GM12873 (cell line): Measurements from ENCODE around the gene PNMA8A.

Experiments
- TF ChIP-seq, protein P1 (sequence below): IDR thresholded peaks from 2 replicates; pipeline ENCODE4 v1.5.1; 2012; ENCODE audit warnings: low read depth, mild to moderate bottlenecking, moderate library complexity, low read length, control low read depth; ENCODE audit not compliant: insufficient read depth; ENCODE audit errors: missing control alignments

The PNMA8A gene

DNA sequence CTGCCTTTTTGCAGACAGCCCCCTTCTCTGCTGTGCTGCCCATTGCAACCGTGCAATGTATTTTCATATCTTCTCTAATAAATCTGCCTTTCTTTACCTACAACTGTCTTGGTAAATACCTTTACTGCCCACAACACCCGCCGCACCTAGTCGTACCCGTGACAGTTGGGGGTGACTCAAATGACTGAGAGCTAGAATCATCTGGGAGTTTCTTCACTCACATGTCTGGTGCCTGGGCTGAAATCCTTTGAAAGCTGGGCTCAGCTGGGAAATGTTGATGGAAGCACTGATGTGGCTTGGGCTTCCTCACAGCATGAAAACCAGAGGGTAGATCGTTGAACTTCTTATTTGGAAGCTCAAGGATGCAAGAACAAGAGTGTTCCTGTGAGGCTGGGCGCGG, 2.8 kb upstream of the PNMA8A start:
- TF ChIP-seq, protein P1, sequence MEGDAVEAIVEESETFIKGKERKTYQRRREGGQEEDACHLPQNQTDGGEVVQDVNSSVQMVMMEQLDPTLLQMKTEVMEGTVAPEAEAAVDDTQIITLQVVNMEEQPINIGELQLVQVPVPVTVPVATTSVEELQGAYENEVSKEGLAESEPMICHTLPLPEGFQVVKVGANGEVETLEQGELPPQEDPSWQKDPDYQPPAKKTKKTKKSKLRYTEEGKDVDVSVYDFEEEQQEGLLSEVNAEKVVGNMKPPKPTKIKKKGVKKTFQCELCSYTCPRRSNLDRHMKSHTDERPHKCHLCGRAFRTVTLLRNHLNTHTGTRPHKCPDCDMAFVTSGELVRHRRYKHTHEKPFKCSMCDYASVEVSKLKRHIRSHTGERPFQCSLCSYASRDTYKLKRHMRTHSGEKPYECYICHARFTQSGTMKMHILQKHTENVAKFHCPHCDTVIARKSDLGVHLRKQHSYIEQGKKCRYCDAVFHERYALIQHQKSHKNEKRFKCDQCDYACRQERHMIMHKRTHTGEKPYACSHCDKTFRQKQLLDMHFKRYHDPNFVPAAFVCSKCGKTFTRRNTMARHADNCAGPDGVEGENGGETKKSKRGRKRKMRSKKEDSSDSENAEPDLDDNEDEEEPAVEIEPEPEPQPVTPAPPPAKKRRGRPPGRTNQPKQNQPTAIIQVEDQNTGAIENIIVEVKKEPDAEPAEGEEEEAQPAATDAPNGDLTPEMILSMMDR, result no peak

DNA sequence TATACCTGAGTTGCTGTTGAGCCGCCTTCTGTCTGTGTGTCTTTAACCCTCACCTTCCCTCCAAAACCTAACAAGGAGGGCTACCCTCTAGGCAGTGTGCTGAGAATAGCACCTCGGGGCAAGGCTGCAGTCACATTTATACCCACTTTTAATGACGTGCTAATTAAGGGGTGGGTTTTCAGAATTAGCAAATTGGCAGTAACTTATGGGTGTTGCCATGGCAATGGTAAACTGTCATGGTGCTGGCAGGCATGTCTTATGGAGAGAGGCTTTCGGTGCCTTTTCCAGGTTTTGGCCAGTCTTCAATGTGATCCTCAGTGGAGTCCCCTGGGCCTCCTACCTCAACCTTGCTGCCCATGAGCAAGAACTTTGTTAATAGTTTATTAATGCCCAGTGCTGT, 1.2 kb upstream of the PNMA8A start:
- TF ChIP-seq, protein P1, result no peak

DNA sequence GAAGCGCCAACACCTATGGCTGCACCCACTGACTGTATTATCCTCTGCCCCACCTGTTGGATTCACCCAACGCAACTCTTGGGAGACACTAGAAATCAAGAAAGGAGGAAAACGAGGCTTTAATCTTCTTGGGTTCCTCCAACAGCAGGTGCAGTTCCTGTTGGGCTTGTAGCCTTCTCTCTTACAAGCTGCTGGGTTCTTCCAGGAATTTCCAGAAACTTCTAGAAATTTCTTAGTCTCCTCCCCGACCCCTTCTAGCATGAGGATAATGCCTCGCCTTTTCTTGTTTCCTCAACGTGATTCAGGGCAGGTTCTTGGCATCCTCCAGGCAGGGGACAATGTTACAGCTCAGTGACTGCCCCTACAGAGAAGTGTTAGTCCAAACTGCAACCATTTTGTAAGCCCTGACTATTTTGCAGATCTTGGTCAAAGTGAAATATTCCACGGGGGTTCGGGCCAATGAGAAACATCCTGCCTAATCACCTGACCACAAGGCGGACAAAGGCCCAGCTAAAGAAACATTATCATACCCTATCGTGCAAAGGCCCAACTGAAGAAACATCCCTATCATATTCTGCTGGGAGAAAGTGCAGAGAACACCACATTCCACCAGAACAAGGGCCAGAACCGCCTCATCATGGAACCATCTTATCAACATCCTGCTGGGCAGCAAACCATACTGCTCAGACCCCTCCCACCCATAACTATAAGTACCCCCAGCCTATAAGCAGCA, 614 bp upstream of the PNMA8A start:
- TF ChIP-seq, protein P1, result no peak

DNA sequence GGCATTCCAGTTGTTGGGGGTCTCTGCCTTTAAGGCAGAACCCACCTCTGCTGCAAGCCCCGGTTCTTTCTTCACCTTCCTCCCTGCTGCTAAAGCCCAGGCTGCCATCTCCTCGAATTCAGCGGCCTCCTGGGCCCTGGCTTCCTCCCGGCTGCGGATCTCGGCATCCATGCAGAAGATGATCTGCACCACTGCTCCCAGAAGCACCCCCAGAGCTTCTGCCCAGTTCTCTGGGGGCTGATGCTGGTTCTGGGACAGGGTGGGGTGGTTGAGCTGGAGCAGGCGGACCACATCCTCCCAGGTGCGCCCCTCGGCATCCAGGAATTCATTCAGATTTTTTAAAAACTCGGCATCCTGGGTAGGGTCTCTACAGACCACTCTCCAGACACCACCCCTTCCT, 987 bp downstream of the PNMA8A start:
- TF ChIP-seq, protein P1, result no peak

DNA sequence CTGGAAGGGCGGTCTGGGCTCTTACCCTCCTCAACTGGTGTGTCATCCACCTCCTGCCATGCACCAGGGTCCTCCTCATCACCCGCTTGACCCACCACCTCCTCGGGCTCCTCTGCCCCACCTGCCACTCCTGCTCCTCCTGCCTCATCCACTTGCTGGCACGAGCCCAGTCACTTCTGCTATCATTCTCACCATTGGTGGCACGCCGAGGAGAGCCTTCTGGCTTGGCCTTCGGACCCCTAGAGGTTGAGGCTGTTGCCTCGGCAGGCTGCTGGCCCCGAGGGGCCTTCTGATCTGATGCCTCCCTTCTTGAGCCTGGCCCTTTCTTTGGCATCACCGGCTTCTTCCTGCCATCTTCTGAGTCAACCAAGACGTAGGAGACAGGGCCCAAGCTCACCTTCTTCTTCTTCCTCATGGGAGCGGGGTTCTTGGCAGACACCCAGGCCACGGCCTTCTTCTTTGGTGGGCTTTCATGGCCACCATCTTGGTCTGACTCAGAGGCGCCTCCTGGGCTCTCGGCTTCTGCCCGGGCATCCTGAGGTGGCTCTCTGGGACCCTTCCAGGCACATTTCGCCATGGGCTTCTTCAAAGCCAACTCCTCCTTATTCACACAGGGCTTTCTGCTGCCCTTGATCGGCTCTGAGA, 1.7 kb downstream of the PNMA8A start:
- TF ChIP-seq, protein P1, result no peak

DNA sequence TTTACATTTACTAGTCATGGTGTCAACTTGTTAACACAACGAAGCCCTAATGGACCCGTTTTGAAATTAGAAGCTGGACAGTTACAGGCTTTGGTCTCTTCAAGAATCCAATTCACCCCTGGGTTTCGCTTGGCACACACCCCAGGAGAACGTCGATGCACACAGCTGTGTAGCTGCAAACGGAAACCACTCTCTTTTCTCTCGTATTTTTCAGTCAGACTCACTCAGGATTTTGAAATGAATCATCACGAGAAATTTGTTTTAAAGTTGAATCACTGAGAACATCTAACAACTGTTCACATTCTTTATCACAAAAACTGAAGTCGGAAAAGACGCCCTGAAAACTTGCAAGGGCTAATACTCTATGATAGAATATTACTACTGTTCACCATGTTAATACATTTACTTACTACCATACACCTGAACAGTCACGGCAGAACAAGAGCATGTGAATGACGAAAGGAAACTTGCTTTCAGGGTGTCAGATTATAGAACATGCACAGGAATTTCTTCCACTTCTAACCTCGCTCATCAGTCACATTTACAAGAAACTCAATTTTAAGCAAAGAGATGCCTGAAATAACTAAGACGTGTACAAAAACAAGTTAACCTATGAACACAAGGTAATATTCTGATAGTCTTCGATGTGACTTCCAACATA, 4.7 kb downstream of the PNMA8A start:
- TF ChIP-seq, protein P1, result no peak

DNA sequence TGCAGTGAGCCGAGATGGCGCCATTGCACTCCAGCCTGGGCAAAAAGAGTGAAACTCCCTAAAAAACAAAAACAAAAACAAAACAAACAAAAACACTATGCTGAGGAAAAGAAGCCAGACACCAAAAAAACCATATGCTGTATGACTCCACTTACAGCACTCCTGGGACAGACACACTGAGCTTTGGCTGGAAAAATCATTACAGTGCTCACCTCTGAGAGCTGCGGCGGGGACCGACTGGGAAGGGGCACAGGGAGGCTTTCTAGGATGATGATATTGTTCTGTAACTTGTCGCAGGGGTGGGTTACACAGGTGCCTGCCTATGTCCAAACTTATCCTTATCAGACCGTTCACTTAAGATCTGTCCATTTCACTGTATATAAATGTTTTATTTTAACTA, 7.8 kb downstream of the PNMA8A start:
- TF ChIP-seq, protein P1, result no peak
